Stomach smooth muscle (tissue), 2 donors: Measurements from ENCODE around the gene IL4I1.

Experiments
- H3K27ac ChIP-seq: one replicate; pipeline ENCODE4 v1.7.0; 2013; ENCODE audit warnings: mild to moderate bottlenecking, low read length, inconsistent platforms
- H3K27me3 ChIP-seq, 2 donors: one replicate each; pipeline ENCODE4 v1.7.0; 2013; ENCODE audit warnings: low read length in 2 of 2; ENCODE audit not compliant: insufficient read depth in 2 of 2, control insufficient read depth in 1 of 2
- H3K36me3 ChIP-seq, 2 donors: one replicate each; pipeline ENCODE4 v1.7.0; 2013; ENCODE audit warnings: low read length in 2 of 2; ENCODE audit not compliant: control insufficient read depth in 2 of 2, insufficient read depth in 2 of 2
- H3K4me1 ChIP-seq: one replicate; pipeline ENCODE4 v1.7.0; 2013; ENCODE audit warnings: low read length; ENCODE audit not compliant: control insufficient read depth, insufficient read depth
- H3K4me3 ChIP-seq, 2 donors: one replicate each; pipeline ENCODE4 v1.7.0; 2013; ENCODE audit warnings: low read length in 2 of 2
- H3K9ac ChIP-seq, 2 donors: one replicate each; pipeline ENCODE4 v1.7.0; 2013; ENCODE audit warnings: low read length in 2 of 2, mild to moderate bottlenecking in 1 of 2
- H3K9me3 ChIP-seq, 2 donors: one replicate each; pipeline ENCODE4 v1.7.0; 2013; ENCODE audit warnings: low read length in 2 of 2; ENCODE audit not compliant: control insufficient read depth in 2 of 2
- donor health status: healthy.
- donor health status: Pancreatic carcinoma.

Gene IL4I1

GRCh38 chr19:49911381-49912145 is 14.9 kb upstream of the IL4I1 start:
- no peak overlapping the region for H3K27ac ChIP-seq
- H3K27me3 ChIP-seq, result no peaks in the 10 kb centered on the region
- no peaks in the 10 kb centered on the region for H3K9me3 ChIP-seq
- no peak overlapping the region for H3K4me3 ChIP-seq
- H3K9ac ChIP-seq, result no peak overlapping the region
- H3K4me1 ChIP-seq, result peaks cover 4% of the 10 kb centered on the region
- H3K36me3 ChIP-seq, result peaks cover 12 to 36% of the 10 kb centered on the region in 2 donors

GRCh38 chr19:49910179-49910578 is 13.5 kb upstream of the IL4I1 start:
- Histone ChIP-seq H3K9me3 (no peaks in the 10 kb centered on the region), H3K36me3 (peaks cover 12 to 36% of the 10 kb centered on the region in 2 donors), H3K9ac (no peak overlapping the region), H3K4me3 (no peak overlapping the region), H3K4me1 (peaks cover 4% of the 10 kb centered on the region), H3K27ac (no peak overlapping the region), H3K27me3 (no peaks in the 10 kb centered on the region)

- Histone ChIP-seq H3K36me3 (peaks cover 12 to 30% of the 10 kb centered on the region in 2 donors), H3K4me3 (no peak overlapping the region), H3K27ac (no peak overlapping the region), H3K9ac (no peak overlapping the region), H3K9me3 (no peaks in the 10 kb centered on the region), H3K27me3 (no peaks in the 10 kb centered on the region), H3K4me1 (peaks cover 4% of the 10 kb centered on the region)
These were observed 12.1 kb upstream of the IL4I1 start for GRCh38 chr19:49908480-49909420.

GRCh38 chr19:49907745-49908446 is 11.2 kb upstream of the IL4I1 start:
- no peak overlapping the region for H3K27ac ChIP-seq
- no peak overlapping the region for H3K4me3 ChIP-seq
- H3K27me3 ChIP-seq, result no peaks in the 10 kb centered on the region
- H3K9me3 ChIP-seq, result no peaks in the 10 kb centered on the region
- peaks cover 12 to 29% of the 10 kb centered on the region in 2 donors for H3K36me3 ChIP-seq
- H3K4me1 ChIP-seq, result peaks cover 2% of the 10 kb centered on the region
- H3K9ac ChIP-seq, result no peak overlapping the region

- Histone ChIP-seq H3K27ac (no peak overlapping the region), H3K36me3 (peaks cover 12 to 28% of the 10 kb centered on the region in 2 donors), H3K9ac (no peak overlapping the region), H3K4me1 (no peaks in the 10 kb centered on the region), H3K4me3 (no peak overlapping the region), H3K9me3 (no peaks in the 10 kb centered on the region), H3K27me3 (no peaks in the 10 kb centered on the region)
These were observed 10.3 kb upstream of the IL4I1 start for GRCh38 chr19:49906879-49907564.

GRCh38 chr19:49904136-49904535 is 7.4 kb upstream of the IL4I1 start:
- Histone ChIP-seq H3K4me3 (no peak overlapping the region), H3K36me3 (peaks cover 12 to 23% of the 10 kb centered on the region in 2 donors), H3K27ac (no peak overlapping the region), H3K9ac (no peak overlapping the region), H3K4me1 (no peaks in the 10 kb centered on the region), H3K9me3 (no peaks in the 10 kb centered on the region), H3K27me3 (no peaks in the 10 kb centered on the region)

- H3K4me1 ChIP-seq, result peaks cover 13% of the 10 kb centered on the region
- H3K4me3 ChIP-seq, result no peak overlapping the region
- H3K27me3 ChIP-seq, result peaks cover 4 to 7% of the 10 kb centered on the region in 2 donors
- no peaks in the 10 kb centered on the region for H3K36me3 ChIP-seq
- no peak overlapping the region for H3K9ac ChIP-seq
- no peak overlapping the region for H3K27ac ChIP-seq
- H3K9me3 ChIP-seq, result no peaks in the 10 kb centered on the region
These were observed 955 bp downstream of the IL4I1 start for GRCh38 chr19:49895566-49896297.

- H3K4me3 ChIP-seq, result no peak overlapping the region
- no peaks in the 10 kb centered on the region for H3K36me3 ChIP-seq
- H3K27ac ChIP-seq, result no peak overlapping the region
- H3K9ac ChIP-seq, result no peak overlapping the region
- H3K4me1 ChIP-seq, result peaks cover 17% of the 10 kb centered on the region
- peaks cover 4 to 10% of the 10 kb centered on the region in 2 donors for H3K27me3 ChIP-seq
- no peaks in the 10 kb centered on the region for H3K9me3 ChIP-seq
These were observed 1.7 kb downstream of the IL4I1 start for GRCh38 chr19:49894879-49895565.

GRCh38 chr19:49894011-49894664 is 2.5 kb downstream of the IL4I1 start:
- Histone ChIP-seq H3K4me1 (peaks cover 19% of the 10 kb centered on the region), H3K27me3 (peaks cover 10 to 17% of the 10 kb centered on the region in 2 donors), H3K36me3 (no peaks in the 10 kb centered on the region), H3K9ac (no peak overlapping the region), H3K27ac (no peak overlapping the region), H3K9me3 (no peaks in the 10 kb centered on the region), H3K4me3 (no peak overlapping the region)
